CD1c-positive myeloid dendritic cell (primary cell): Measurements from ENCODE around the gene SFMBT1.
A peak's percentile ranks its signal among the peaks of the same experiment; 100 is the strongest.

Experiments used
- DNase-seq: peaks from one replicate; pipeline ENCODE4 v3.0.0-alpha.2; 2016; ENCODE audit errors: extremely low spot score

Gene SFMBT1

DNA sequence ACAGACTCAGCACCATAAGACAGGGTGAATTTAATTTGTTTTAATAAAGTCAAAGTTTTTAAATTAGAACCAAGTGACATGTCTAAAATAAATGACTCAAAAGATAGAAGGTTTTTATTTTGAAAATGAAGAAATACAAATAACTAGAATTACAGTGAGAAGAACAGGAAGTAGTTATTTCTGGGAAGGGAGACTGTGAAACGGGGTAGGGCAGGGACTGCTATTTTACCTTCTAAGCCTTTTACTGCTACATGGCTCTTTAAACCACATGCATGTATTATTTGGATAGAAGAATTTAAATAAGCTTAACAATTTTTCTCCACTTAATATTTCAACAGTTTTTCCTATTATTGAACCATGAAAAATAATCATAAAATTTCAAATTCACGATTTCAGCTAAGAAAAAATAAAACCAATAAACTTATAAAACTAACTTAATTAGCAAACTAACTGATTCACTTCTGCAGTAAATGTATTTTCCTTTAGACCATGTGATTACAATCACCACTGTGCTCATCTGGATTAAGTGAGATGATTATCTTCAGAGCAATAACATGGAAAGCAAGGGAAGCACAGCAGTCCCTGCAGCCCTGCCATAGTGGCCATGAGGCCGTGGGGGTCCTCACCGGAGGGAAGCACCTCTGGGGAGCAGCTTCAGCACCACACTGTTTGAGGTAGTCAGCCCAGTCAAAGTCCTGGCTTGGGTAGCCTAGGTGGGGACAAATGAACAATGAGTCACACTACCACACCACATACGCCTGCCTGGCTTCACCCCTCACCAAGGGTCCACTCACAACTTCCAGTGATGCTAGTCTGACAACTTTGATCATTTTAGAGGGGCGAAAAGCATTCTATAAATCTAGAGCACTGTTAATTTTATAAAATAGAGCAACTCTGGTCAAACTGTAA, 120.2 kb downstream of the SFMBT1 start:
- DNase-seq = peak; percentile 22

GRCh38 chr3:52923963-52924362, 121.9 kb downstream of the SFMBT1 start:
- DNase-seq = peak; percentile 8

GRCh38 chr3:52920841-52921240, 125.0 kb downstream of the SFMBT1 start:
- DNase-seq = peak; percentile 61

- DNase-seq = no peak
Observed at GRCh38 chr3:52917044-52917443, 128.8 kb downstream of the SFMBT1 start.

GRCh38 chr3:52915294-52915693, 130.6 kb downstream of the SFMBT1 start:
- DNase-seq = peak; percentile 27

DNA sequence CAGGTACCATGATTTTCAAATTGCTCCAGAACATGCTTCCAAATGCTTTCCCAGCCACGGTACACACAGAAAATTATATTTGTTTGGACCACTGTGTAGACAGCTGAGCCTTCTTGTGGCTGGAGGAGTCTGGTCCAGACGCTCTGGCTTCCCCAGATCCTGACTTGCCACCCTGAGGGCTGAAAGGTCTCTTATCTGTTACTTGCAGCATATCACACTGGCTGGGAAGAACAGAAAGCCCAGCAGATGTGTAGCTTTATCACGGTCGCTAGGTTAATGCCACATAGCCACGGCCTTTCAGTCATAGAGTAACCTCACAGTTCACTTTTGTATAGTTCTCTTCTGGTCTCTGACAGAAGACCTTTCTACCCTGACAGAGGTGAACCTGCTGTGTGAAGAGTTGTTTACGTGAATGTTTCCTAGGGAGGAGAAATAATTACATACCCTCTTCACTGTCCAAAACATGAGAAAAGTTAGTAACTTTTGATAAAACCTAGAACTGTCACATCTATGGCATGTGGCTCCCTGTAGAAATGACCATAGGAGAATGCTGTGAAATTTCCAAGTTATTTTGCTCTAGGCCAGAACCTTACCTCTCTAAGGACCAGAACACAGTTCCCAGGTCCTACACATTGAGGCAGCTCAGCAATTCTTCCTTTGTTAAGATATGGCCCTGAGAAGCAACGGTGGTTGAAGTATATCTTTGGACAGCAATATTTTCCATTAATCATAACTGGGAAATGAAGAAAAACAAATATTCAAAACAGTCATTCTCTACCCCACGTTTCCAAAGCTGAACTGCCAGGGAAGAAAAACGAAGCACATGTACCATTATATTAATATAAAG, 132.8 kb downstream of the SFMBT1 start:
- no peak for DNase-seq

- no peak for DNase-seq
Observed at GRCh38 chr3:52910823-52911222, 135.1 kb downstream of the SFMBT1 start.

DNA sequence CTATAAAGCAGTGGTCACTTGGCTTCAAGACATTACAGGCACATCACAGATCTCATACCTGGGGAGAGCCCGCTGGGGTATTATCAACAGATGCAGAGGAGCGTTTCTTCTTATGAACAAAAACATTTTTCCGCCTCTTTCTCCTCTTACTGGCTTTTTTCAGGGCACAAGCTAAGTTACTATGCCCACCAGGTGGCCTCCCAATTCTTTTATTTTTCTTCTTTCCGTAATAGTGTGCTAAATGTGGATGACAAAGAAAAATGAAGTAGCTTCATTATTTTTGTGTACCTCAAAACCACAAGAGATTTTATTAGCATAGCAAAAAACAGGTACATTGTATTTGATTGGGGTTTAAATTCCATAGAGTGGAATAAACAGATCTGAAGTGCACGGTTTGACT, 138.4 kb downstream of the SFMBT1 start:
- DNase-seq = no peak

DNA sequence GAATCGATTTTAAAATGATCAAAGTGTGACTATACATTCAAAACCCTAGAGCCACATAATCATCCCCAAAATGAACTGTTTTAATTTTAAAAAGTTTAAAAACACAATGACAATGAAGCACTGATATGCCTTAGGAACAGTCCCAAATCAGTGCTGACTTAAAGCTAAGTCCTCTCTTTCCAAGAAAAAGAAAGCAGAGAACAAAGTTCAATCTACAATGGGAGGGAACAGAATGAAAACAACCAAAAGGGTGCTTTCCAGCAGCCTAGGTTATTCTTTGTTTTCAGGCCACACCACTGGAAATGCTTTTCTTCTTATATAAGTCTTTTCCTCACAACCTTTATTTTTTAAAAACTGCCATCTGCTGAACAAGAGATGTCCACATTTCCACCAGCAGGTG, 141.3 kb downstream of the SFMBT1 start:
- no peak for DNase-seq

DNA sequence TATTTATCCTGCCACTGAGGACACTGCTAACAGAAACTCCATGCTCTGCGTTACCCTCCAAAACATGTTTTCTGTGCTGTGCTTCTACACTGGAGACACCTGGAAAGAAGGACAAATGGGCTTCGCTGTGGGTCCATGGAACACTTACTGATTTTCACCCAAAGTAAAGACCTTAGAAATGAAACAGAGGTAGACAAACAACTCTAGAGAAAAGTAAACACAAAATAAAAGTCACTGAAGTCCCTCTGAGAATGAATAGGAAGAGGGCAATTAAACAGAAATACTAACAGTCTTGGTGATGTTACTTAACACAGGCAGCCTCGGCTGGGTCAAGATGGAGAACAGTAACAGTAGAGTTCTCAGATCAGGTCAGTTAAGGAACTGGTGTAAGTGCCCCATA, 141.9 kb downstream of the SFMBT1 start:
- DNase-seq = no peak

DNA sequence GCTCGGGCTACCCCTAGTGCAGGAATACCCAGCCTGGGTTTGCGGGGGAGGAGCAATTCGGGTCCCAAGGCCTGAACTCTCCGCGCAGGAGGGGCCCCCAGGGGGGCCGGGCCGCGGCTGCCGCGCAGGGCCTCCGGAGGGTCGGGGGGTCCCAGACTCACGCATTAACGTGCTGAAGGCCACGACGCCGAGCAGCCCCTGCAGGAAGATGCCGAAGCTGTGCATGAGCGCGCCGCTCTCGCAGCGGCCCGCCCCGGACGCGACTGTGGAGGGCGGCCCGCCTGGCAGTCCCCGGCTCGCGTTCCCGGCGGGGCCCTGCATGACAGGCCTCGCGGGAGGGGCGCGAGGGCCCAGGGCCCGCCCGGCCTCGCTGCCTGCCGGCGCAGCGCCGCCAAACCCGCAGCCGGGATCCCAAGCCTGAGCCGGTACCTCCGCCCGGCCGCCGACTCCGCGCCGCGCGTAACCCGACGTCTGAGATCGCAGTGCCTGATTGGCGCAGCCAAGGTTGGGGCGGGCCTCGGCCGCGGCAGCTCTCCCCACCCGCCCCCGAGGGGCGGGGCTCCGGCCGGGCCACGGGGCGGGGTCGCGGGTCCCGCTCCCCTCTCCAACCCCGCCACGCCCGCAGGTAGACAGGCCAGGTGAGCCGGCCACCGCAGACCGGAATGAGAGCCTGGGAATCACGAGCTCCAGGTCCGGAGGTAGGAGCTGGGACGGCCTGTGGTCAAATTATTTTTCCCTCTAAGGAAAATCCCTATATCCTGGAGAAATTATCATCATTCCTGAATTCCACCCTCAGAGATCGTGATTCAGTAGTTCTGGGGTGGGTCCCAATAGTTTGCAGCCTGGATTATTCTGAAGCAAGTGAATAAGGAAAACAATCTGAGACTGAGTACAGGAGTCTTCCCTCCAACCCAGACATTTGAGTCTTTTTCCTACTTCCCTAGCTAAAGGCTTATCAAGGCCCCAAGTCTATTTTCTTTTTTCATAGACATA, 148.4 kb downstream of the SFMBT1 start, which contains the start of gene STIMATE:
Gene STIMATE (minus strand): TSS at position 419 of the 993 bp plus-strand sequence. CDS start 98 bp downstream, at position 321.
- peak; percentile 89 for DNase-seq

- no peak for DNase-seq
Observed at GRCh38 chr3:52896613-52897012, 149.3 kb downstream of the SFMBT1 start.

GRCh38 chr3:52896151-52896550, 149.7 kb downstream of the SFMBT1 start:
- DNase-seq = peak; percentile 24

DNA sequence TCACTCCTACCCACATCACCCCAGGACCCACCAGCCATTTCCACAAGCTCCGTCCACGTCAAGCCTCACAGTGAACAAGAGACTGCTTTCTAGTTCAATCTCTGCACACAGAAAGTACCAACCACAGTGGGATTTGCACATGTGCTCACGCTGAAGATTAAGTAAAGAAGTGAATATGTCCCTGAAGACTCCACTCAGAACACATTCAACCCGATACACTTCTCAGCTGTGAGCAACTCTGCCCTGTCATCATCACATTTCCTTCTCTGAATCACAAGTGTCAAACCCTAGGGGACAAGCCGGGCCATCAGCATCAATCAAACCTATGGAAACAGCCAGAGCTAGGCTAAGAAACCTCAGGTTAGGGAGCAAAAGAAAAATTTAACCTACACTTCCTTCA, 150.5 kb downstream of the SFMBT1 start:
- DNase-seq = no peak

- DNase-seq = no peak
Observed at GRCh38 chr3:52894756-52895155, 151.1 kb downstream of the SFMBT1 start.

DNA sequence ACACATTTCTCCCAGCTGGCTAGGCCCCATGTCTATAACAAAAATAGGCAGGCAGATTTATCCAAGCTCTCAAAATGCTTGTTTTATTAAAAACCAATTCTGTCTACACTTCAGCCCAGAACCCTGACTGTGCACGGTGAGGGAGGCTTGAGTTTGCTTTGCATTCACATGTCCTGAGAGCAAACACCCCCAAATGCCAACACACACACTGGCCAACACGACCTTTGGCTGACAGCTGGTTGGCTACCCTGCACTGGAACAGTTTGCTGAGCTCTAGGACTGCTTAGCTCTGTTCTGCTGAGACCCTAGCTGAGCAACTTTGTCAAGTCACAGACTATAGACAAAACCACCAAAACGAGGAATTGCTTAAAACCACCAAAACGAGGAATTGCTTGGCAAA, 152.2 kb downstream of the SFMBT1 start:
- DNase-seq = no peak

DNA sequence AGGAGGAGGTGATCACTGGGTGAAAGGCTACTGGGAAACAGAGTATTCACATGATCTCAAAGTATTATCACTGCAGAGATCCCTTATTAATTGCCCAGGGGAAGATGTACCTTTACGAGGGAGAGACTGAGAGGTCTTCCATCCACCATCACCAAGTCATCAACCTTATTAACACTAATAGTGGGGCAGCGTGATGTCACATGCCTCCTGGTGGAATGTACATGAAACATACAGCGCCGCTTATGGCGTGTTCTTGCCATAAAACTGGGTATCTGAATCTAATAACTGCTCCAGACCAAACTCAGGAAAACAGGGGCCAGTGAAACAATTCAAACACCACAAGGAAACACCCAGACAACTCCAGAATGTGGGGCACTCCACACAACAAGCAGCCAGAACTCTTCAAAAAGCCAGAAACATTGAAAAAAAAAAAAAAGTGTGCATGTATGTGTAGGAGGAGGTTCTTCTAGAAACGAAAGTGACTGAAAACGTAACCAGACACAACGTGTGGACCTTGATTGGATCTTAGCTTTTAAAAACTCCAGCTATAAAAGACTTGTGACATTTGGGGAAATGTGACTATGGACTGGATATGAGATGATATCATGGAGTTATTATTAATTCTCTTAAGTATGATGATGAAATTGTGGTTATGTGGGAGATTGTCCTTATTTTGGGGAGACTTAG, 153.1 kb downstream of the SFMBT1 start:
- DNase-seq = peak; percentile 85

DNA sequence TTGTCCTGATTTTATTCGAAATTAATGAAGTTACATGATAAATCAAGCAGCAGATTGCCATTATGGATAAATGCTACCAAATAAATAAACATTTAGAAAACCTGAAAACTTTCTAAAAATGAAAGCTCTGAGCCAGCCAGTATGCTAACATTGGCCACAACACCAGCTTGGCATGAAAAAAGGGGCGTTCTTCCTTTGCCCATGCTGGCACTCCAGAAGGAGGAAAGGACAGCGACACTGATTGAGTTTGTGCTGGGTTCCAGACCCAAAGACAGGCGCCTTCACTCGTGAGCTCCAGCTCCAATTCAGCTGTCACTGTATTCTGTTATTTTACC, 153.6 kb downstream of the SFMBT1 start:
- no peak for DNase-seq

DNA sequence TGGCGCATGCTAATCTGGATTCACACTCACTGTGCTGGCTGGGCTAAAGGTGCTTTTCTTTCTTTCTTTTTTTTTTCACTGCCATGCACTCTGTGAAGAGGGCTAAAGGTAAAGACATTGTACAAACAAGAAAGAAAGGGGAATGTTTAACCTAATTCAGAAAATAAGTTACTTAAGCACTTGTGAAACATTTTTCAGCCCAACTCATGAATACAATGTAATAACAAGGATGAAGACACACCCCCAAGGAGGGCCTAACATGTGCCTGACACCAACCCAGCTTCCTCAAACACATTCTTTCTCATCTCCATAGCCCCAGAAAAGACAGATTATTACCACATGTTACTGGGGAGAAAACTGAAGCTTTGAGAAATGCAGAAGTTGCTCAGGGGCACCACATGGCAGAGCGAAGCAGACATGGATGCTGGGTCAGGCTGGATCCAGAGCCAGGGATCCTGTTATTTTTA, 154.2 kb downstream of the SFMBT1 start:
- DNase-seq = peak; percentile 93

DNA sequence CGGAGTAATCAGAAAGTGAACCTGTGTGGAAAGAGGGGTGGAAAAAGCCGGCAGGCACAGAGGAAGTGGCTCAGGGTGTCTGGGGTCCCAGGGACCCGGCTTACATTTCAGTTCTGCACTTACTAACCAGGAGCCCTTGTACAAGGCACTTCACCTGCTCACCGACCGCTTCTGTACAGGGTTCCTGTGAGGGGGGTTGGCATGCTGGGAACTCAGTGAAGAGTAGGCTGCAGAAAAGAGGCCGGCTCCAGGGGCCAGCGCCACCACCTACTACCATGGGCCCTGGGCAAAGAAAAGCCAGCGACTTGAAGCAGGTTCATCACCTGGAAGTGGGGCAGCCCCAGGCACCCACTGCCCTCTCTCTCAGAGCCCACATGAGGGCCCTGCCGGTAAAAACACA, 154.7 kb downstream of the SFMBT1 start:
- no peak for DNase-seq

GRCh38 chr3:52890735-52891134, 155.1 kb downstream of the SFMBT1 start:
- DNase-seq = peak; percentile 31
